Activated T-helper 9 cell treated with anti-CD3 and anti-CD28 coated beads, Interleukin-2, amount 50 U/mL, for 16 hours (primary cell): ENCODE data around the gene LOXL1.
"Not testable (repeated sequence)": the region's sequence is repeated elsewhere in the genome, so short reads cannot be mapped to it uniquely, and the experiment has no call there.

Source experiments
- DNase-seq: peaks from one replicate; pipeline ENCODE4 v3.0.0-alpha.2; 2020; ENCODE audit warnings: low read depth

The LOXL1 gene

GRCh38 chr15:73923156-73923487, 3.1 kb upstream of the LOXL1 start:
- no peak for DNase-seq

DNA sequence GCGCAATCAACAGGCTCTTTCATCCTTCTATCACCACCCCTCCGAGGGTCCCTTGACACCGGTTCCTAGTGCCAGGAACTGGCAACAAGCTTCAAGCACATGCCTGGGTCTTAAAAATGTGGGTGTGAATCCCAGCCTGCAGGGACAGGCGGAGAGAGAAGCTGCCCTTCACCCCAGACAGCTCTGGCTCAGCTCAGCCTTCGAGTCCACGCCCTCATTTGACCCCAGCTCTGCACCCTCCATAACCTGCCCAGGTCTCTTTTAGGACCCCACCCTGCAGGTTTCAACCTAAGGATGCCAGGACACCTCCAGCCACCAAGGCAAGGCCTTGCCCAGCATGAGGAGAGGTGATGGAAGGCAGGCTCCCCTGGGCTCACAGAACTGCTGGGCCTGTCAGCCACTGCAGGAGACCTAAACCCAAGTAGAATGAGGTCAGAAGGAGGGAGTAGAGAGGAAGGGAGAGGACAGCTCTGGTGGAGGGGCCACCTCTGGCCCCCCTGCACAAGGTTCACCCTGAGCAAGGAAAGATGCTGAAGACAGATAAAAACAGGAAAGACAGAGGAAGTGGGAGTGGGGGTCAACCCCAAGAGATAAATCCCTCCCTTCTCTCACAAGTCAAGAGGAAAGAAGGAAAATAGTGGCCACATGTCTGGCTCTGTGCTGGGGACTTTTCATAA, 2.6 kb upstream of the LOXL1 start:
- no peak for DNase-seq

GRCh38 chr15:73924171-73924921, 1.9 kb upstream of the LOXL1 start:
- no peak for DNase-seq

GRCh38 chr15:73925848-73926218, 429 bp upstream of the LOXL1 start:
- no peak for DNase-seq

GRCh38 chr15:73927003-73927475, 777 bp downstream of the LOXL1 start:
- DNase-seq, result peak; percentile 30

GRCh38 chr15:73927476-73928240, 1.4 kb downstream of the LOXL1 start:
- DNase-seq, result peak; percentile 75

- no peak for DNase-seq
Measured at GRCh38 chr15:73928241-73928579, 1.9 kb downstream of the LOXL1 start.

- DNase-seq, result no peak
Measured at GRCh38 chr15:73928971-73929627, 2.8 kb downstream of the LOXL1 start.

DNA sequence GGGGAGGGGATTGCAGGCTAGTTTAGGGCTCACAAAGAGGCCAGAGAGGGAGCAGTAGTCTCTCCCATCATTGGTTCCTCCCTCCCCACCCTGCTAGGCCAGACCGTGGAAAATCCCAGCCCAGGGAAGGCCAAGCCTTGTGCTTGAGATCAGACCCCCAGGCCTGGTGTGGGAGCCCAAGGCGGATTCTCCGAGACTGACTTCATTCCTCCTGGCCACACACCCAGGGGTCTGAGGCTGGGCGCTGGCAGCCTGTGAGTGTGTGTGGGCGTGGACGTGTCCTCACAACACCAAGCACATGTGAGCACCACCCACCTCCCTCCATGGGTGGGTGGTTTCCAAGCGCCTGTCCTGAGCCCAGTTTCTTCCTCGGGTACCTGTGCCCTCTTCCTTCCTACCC, 4.1 kb downstream of the LOXL1 start:
- no peak for DNase-seq

GRCh38 chr15:73930790-73931281, 4.6 kb downstream of the LOXL1 start:
- no peak for DNase-seq

DNA sequence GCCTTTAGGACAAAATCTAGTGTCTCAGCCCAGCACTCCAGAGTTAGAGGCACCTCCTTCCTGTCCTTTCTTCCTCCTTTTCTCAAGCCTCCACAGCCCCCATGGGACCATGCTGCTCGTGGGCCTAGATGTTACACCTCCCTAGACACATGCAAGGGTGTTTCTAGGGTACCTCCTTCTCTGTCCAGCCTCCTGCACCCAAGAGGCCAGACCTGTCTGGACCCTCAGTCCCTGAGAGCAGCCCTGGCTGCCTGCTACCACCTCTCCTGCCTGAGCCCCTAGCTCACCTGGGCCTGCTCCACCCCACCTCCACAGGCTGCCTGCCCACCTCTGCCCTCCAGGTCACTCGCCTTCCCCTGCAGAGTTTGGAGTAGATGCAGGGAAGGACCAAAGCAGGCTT, 5.2 kb downstream of the LOXL1 start:
- no peak for DNase-seq

DNA sequence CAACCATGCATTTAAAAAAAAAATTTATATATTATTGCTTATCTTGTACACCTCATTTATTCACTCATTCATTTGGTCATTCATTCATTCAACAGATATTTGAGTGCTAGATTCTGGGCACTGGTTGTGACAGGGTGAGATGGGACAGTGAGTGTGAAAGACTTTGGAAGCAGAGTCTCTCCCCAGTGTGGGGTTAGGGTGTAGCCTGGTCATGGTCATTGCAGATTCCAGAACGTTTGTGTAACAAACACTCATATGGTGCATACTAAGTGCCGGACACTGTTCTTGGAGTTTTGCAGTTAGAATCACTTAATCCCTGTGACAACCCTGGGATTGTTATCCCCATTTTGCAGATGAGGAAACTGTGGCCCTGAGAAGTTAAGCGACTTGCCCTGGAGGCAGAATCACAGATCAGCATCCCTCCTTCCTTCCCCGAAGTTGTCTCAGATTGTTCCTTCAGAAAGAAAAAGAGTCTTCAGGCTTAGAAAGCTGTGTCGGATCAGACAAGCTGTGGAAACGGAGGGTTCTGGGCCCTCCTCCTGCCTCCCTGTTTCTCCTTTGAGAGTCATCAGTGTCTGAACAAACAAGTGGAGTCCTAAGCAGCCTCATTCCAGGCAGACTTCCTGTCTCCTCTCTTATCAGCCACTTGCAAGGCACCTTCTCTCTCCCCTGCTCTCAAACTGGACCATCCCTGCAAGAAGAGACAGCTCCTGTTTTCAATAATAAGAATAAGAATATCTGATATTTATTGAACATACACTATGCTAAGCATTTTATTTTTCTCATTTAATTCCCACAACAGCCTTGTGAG, 6.3 kb downstream of the LOXL1 start:
- no peak for DNase-seq

DNA sequence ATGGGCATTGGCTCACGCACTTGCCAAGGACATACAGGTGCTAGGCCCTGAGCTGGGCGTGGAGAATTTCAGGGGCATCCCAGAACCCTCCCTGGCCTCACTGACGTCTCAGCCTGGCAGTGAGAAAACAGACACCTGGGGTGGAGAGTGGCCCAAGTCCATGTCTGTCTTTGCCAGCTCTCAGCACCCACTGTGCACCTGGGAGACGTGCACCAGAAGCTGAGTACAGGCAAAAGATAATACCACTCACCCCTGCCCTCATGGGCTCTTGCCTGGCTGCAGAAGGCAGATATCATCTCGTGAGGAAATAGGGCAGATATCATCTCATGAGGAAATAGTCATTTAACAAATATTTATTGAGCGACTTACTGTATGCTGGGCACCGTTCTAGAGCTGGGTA, 8.0 kb downstream of the LOXL1 start:
- no peak for DNase-seq

DNA sequence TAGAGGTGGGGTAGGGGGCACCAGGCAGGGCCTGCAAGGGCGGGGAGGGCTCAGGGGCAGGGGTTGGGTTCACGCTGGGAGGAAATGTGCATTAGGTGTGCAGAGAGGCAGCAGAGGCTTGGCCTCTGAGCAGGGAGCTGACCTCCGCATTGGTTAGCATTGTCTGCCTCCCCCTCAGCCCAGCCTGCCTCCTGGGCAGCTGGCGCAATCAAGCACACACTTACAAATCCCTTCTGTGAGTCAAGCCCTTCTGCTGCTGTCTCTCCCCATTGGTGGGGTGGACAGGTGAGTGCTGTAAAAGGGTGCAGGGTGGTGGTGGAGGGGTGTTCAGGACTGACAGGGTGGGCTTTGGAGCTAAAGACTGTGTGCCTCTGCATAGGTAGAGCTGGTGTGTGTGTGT, 9.3 kb downstream of the LOXL1 start:
- DNase-seq, result no peak

DNA sequence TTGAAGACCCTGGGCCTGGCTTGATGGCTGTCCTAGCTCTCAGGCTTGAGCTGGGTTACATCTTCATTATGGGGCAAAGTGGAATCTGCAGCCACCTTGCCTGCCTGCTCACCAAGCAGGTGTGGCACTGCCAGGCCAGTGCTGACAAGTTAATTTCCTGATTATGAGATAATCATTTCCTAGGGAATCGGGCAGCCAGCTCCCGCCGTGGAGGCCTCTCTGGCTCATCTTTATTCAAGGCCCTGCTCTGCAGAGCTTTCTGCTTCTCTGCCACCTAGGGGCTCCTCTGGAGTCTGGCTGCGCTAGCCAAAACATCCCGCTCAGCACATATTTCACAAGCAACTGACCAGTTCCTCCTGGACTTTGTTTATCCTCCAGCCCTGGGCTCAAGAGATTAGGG, 9.9 kb downstream of the LOXL1 start:
- no peak for DNase-seq

GRCh38 chr15:73936588-73937290, 10.5 kb downstream of the LOXL1 start:
- no peak for DNase-seq

- DNase-seq, result no peak
Measured at GRCh38 chr15:73937296-73937695, 11.0 kb downstream of the LOXL1 start.

- no peak for DNase-seq
Measured at GRCh38 chr15:73937726-73938125, 11.5 kb downstream of the LOXL1 start.

GRCh38 chr15:73938516-73938915, 12.3 kb downstream of the LOXL1 start:
- not testable (repeated sequence) for DNase-seq

GRCh38 chr15:73939138-73939537, 12.9 kb downstream of the LOXL1 start:
- no peak for DNase-seq
